Urothelium cell line (cell line): ENCODE data around the gene ENDOD1.

Source experiments
- DNase-seq: peaks from one replicate; pipeline ENCODE4 v3.0.0; 2011; ENCODE audit warnings: low spot score, mixed read lengths
- FAIRE-seq: peaks from 2 replicates; lab custom pipeline; 2011; peaks lifted over from hg19 to GRCh38; lab: Jason Lieb, UNC

ENDOD1 gene

GRCh38 chr11:95163106-95163505 lies 73.5 kb downstream of the ENDOD1 start:
- FAIRE-seq = no peak
- DNase-seq = no peak

- no peak for DNase-seq
- no peak for FAIRE-seq
Observed at GRCh38 chr11:95165638-95166037, 76.0 kb downstream of the ENDOD1 start.

- DNase-seq (no peak), FAIRE-seq (no peak)
Observed at GRCh38 chr11:95166781-95167180, 77.1 kb downstream of the ENDOD1 start.

GRCh38 chr11:95170294-95170693 lies 80.6 kb downstream of the ENDOD1 start:
- no peak for FAIRE-seq
- no peak for DNase-seq

GRCh38 chr11:95175818-95176380 lies 86.3 kb downstream of the ENDOD1 start:
- no peak for DNase-seq
- no peak for FAIRE-seq
